ENCODE measurements around the gene ELAVL4. TPM values are rescaled to one million over a fixed set of nuclear protein-coding genes. Genes with fewer than 3 reads are reported as not detected.

The ELAVL4 gene
- total and polyA plus RNA-seq, 2 donors from 2014 or later = not detected

DNA sequence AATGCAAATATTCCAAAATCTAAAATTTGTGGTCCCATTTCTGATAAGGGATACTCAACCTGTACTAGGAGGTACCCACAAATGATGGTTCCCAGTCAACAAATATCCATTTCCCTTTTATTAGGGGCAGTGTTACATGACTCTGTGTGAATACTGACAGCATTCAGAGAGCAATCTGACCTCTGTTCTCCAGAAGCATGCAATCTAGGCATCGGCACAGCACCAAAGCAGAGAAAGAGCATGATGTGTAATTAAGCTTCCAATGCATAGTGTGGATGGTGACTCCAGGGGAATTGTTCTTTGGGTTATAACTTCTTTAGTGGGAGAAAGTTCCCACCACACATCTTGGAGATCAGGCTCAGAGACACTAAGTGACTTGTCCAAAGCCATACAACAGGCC lies 71.6 kb downstream of the ELAVL4 start:
- no peaks in the 10 kb centered on the region for H3K27me3 ChIP-seq (ENCODE audit: control insufficient read depth, insufficient read depth, low read length)
- no peak overlapping the region for H3K9ac ChIP-seq (ENCODE audit: low read length in 3 of 3)
- TF ChIP-seq, protein P1, sequence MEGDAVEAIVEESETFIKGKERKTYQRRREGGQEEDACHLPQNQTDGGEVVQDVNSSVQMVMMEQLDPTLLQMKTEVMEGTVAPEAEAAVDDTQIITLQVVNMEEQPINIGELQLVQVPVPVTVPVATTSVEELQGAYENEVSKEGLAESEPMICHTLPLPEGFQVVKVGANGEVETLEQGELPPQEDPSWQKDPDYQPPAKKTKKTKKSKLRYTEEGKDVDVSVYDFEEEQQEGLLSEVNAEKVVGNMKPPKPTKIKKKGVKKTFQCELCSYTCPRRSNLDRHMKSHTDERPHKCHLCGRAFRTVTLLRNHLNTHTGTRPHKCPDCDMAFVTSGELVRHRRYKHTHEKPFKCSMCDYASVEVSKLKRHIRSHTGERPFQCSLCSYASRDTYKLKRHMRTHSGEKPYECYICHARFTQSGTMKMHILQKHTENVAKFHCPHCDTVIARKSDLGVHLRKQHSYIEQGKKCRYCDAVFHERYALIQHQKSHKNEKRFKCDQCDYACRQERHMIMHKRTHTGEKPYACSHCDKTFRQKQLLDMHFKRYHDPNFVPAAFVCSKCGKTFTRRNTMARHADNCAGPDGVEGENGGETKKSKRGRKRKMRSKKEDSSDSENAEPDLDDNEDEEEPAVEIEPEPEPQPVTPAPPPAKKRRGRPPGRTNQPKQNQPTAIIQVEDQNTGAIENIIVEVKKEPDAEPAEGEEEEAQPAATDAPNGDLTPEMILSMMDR (IDR thresholded peaks at IDR 0.05; ENCODE audit: borderline replicate concordance, extremely low read depth, insufficient read depth) = no peak
- no peaks in the 10 kb centered on the region for H3K9me3 ChIP-seq (ENCODE audit: control insufficient read depth in 2 of 3, insufficient read depth in 1 of 3, low read length in 3 of 3)
- H3K4me1 ChIP-seq (ENCODE audit: control insufficient read depth in 2 of 3, insufficient read depth in 2 of 3, low read depth in 1 of 3, low read length in 3 of 3) = no peaks in the 10 kb centered on the region
- H3K36me3 ChIP-seq (ENCODE audit: control insufficient read depth in 2 of 3, insufficient read depth in 3 of 3, low read length in 3 of 3) = no peaks in the 10 kb centered on the region
- FAIRE-seq = no peak
- no peak overlapping the region for H3K27ac ChIP-seq (ENCODE audit: low read depth in 2 of 2, low read length in 2 of 2)
- DNase-seq = no peak
- intact Hi-C loops (cut with DNase I) = no loop called here
- no peak overlapping the region for H3K4me3 ChIP-seq (ENCODE audit: low read length in 3 of 3)

GRCh38 chr1:50181027-50181663 lies 72.4 kb downstream of the ELAVL4 start:
- Histone ChIP-seq H3K27ac (ENCODE audit: low read depth in 2 of 2, low read length in 2 of 2) (no peak overlapping the region), H3K27me3 (ENCODE audit: control insufficient read depth, insufficient read depth, low read length) (no peaks in the 10 kb centered on the region), H3K4me1 (ENCODE audit: control insufficient read depth in 2 of 3, insufficient read depth in 2 of 3, low read depth in 1 of 3, low read length in 3 of 3) (no peaks in the 10 kb centered on the region), H3K9ac (ENCODE audit: low read length in 3 of 3) (no peak overlapping the region), H3K4me3 (ENCODE audit: low read length in 3 of 3) (no peak overlapping the region), H3K9me3 (ENCODE audit: control insufficient read depth in 2 of 3, insufficient read depth in 1 of 3, low read length in 3 of 3) (no peaks in the 10 kb centered on the region), H3K36me3 (ENCODE audit: control insufficient read depth in 2 of 3, insufficient read depth in 3 of 3, low read length in 3 of 3) (no peaks in the 10 kb centered on the region)
- TF ChIP-seq, protein P1 (IDR thresholded peaks at IDR 0.05; ENCODE audit: borderline replicate concordance, extremely low read depth, insufficient read depth) = no peak
- intact Hi-C loops (cut with DNase I) = no loop called here
- FAIRE-seq (no peak), DNase-seq (peak in 3 of 5 donors; percentile 18 to 48 (median 22))

GRCh38 chr1:50183378-50184133 lies 74.8 kb downstream of the ELAVL4 start:
- H3K27me3 ChIP-seq (ENCODE audit: control insufficient read depth, insufficient read depth, low read length) = no peaks in the 10 kb centered on the region
- DNase-seq (peak in 2 of 5 donors; percentile 21 to 42), FAIRE-seq (no peak)
- H3K4me1 ChIP-seq (ENCODE audit: control insufficient read depth in 2 of 3, insufficient read depth in 2 of 3, low read depth in 1 of 3, low read length in 3 of 3) = no peaks in the 10 kb centered on the region
- H3K4me3 ChIP-seq (ENCODE audit: low read length in 3 of 3) = no peak overlapping the region
- no peak overlapping the region for H3K27ac ChIP-seq (ENCODE audit: low read depth in 2 of 2, low read length in 2 of 2)
- intact Hi-C loops (cut with DNase I) = no loop called here
- no peaks in the 10 kb centered on the region for H3K36me3 ChIP-seq (ENCODE audit: control insufficient read depth in 2 of 3, insufficient read depth in 3 of 3, low read length in 3 of 3)
- TF ChIP-seq, protein P1 (IDR thresholded peaks at IDR 0.05; ENCODE audit: borderline replicate concordance, extremely low read depth, insufficient read depth) = no peak
- H3K9me3 ChIP-seq (ENCODE audit: control insufficient read depth in 2 of 3, insufficient read depth in 1 of 3, low read length in 3 of 3) = no peaks in the 10 kb centered on the region
- H3K9ac ChIP-seq (ENCODE audit: low read length in 3 of 3) = no peak overlapping the region
